GM12878 (cell line): ENCODE results near the gene YBX1.

ENCODE experiments used
- EZH2 ChIP-seq: IDR thresholded peaks from 2 replicates; pipeline ENCODE4 v1.6.1; 2012; ENCODE audit warnings: low read depth, mild to moderate bottlenecking, control low read depth, inconsistent platforms, low read length, borderline replicate concordance; ENCODE audit not compliant: control insufficient read depth
- TF ChIP-seq, protein P1 (sequence below), 3 experiments: IDR thresholded peaks in 2 of 3; conservative IDR thresholded peaks in 1 of 3; 2 replicates each; pipeline ENCODE4 v1.5.1; 2011; ENCODE audit warnings: low read depth in 3 of 3, low read length in 3 of 3, mild to moderate bottlenecking in 3 of 3, control low read depth in 2 of 3, moderate library complexity in 2 of 3, inconsistent platforms in 1 of 3, mixed read lengths in 1 of 3; ENCODE audit not compliant: control insufficient read depth in 2 of 3, insufficient read depth in 1 of 3; ENCODE audit errors: extremely low read depth in 1 of 3

- TF ChIP-seq, protein P1, sequence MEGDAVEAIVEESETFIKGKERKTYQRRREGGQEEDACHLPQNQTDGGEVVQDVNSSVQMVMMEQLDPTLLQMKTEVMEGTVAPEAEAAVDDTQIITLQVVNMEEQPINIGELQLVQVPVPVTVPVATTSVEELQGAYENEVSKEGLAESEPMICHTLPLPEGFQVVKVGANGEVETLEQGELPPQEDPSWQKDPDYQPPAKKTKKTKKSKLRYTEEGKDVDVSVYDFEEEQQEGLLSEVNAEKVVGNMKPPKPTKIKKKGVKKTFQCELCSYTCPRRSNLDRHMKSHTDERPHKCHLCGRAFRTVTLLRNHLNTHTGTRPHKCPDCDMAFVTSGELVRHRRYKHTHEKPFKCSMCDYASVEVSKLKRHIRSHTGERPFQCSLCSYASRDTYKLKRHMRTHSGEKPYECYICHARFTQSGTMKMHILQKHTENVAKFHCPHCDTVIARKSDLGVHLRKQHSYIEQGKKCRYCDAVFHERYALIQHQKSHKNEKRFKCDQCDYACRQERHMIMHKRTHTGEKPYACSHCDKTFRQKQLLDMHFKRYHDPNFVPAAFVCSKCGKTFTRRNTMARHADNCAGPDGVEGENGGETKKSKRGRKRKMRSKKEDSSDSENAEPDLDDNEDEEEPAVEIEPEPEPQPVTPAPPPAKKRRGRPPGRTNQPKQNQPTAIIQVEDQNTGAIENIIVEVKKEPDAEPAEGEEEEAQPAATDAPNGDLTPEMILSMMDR (IDR thresholded peaks at IDR 0.05 in 2 of 3, conservative IDR thresholded peaks at IDR 0.05 in 1 of 3; ENCODE audit: control insufficient read depth in 2 of 3, extremely low read depth in 1 of 3, insufficient read depth in 1 of 3, low read depth in 3 of 3, low read length in 3 of 3), result no peak
- no peak for TF ChIP-seq EZH2
These were observed 61.9 kb downstream of the YBX1 start for GRCh38 chr1:42744148-42744413.
